ENCODE data around the gene NOSTRIN.

- TF ChIP-seq CTCF (IDR thresholded peaks at IDR 0.05 in 8 of 11, conservative IDR thresholded peaks at IDR 0.05 in 3 of 11), result no peak
- TF ChIP-seq POLR2AphosphoS5 (IDR thresholded peaks at IDR 0.05), result no peak
Measured at GRCh38 chr2:168821992-168822391, 19.6 kb downstream of the NOSTRIN start.
